GM18951 (cell line): Measurements from ENCODE around the gene NEK9.

Experiments used
- POLR2A ChIP-seq: IDR thresholded peaks from 4 replicates; pipeline ENCODE4 v1.6.1; 2011; ENCODE audit warnings: mild to moderate bottlenecking; ENCODE audit not compliant: insufficient read length, insufficient read depth; ENCODE audit errors: extremely low read depth
- in situ Hi-C: fragments of 300-500 bp; cut with MboI; formaldehyde crosslinking; loops from one replicate; pipeline ENCODE4 v1.12.0; 2022; ENCODE audit warnings: low sequenced_read_pairs, mixed read lengths, inconsistent platforms; ENCODE audit not compliant: unreplicated experiment

NEK9 gene

GRCh38 chr14:75113932-75114539 is 12.8 kb downstream of the NEK9 start:
- TF ChIP-seq POLR2A: no peak
- in situ Hi-C loops: no loop called here

- TF ChIP-seq POLR2A: no peak
Measured at GRCh38 chr14:75109877-75110276, 17.0 kb downstream of the NEK9 start.

GRCh38 chr14:75107186-75107585 is 19.7 kb downstream of the NEK9 start:
- TF ChIP-seq POLR2A: no peak
- in situ Hi-C loops: no loop called here

More at GRCh38 chr14:75109877-75110276, 17.0 kb downstream of the NEK9 start:
- in situ Hi-C loops: no loop called here

GRCh38 chr14:75101491-75101890 is 25.4 kb downstream of the NEK9 start:
- TF ChIP-seq POLR2A: no peak
- in situ Hi-C loops: no loop called here

GRCh38 chr14:75098682-75099081 is 28.2 kb downstream of the NEK9 start:
- in situ Hi-C loops: no loop called here
- TF ChIP-seq POLR2A: no peak

- TF ChIP-seq POLR2A: no peak
- in situ Hi-C loops: no loop called here
Measured at GRCh38 chr14:75098212-75098611, 28.6 kb downstream of the NEK9 start.

GRCh38 chr14:75096959-75097358 is 29.9 kb downstream of the NEK9 start:
- no peak for TF ChIP-seq POLR2A
- in situ Hi-C loops: no loop called here

- TF ChIP-seq POLR2A: no peak
- in situ Hi-C loops: no loop called here
Measured at GRCh38 chr14:75095690-75096089, 31.2 kb downstream of the NEK9 start.

GRCh38 chr14:75094896-75095295 is 32.0 kb downstream of the NEK9 start:
- in situ Hi-C loops: no loop called here
- no peak for TF ChIP-seq POLR2A

- in situ Hi-C loops: no loop called here
Measured at GRCh38 chr14:75092698-75093097, 34.1 kb downstream of the NEK9 start.

GRCh38 chr14:75091251-75091650 is 35.6 kb downstream of the NEK9 start:
- in situ Hi-C loops: no loop called here
- no peak for TF ChIP-seq POLR2A

More at GRCh38 chr14:75092698-75093097, 34.1 kb downstream of the NEK9 start:
- no peak for TF ChIP-seq POLR2A

GRCh38 chr14:75090353-75090752 is 36.5 kb downstream of the NEK9 start:
- no peak for TF ChIP-seq POLR2A
- in situ Hi-C loops: no loop called here

- in situ Hi-C loops: loop anchor here (10.0 kb wide), 1 partner anchor 154 kb away; no protein-coding TSS in a partner anchor
- no peak for TF ChIP-seq POLR2A
Measured at GRCh38 chr14:75088566-75089373, 38.1 kb downstream of the NEK9 start.

- in situ Hi-C loops: loop anchor here (10.0 kb wide), 1 partner anchor 153 kb away; no protein-coding TSS in a partner anchor
- TF ChIP-seq POLR2A: no peak
Measured at GRCh38 chr14:75088153-75088552, 38.7 kb downstream of the NEK9 start.

GRCh38 chr14:75084513-75084912 is 42.3 kb downstream of the NEK9 start:
- no peak for TF ChIP-seq POLR2A
- in situ Hi-C loops: loop anchor here (10.0 kb wide), 1 partner anchor 150 kb away; no protein-coding TSS in a partner anchor
